Gastroesophageal sphincter (tissue), 4 donors: ENCODE results near the gene ST8SIA5. TPM values are rescaled to one million over a fixed set of nuclear protein-coding genes. Genes with fewer than 3 reads are reported as not detected.

Experiments
- ATAC-seq: fragments of 150-250 bp; one replicate; pipeline ENCODE4 v1.9.1; 2016; ENCODE audit warnings: mild to moderate bottlenecking, moderate library complexity
- H3K27ac ChIP-seq, 4 donors: fragments of 200-600 bp; sonication (generic) in 3 of 4; 1 replicate in 3 of 4; 2 replicates in 1 of 4; pipeline ENCODE4 v1.5.1; 2016 to 2019
- H3K27me3 ChIP-seq: fragments of 200-600 bp; sonication (generic); one replicate; pipeline ENCODE4 v1.5.1; 2019
- H3K36me3 ChIP-seq, 2 donors: fragments of 200-600 bp; sonication (generic); one replicate each; pipeline ENCODE4 v1.5.1; 2019; ENCODE audit warnings: control low read depth in 1 of 2
- H3K4me1 ChIP-seq, 3 donors: fragments of 200-600 bp; sonication (generic); 1 replicate in 2 of 3; 2 replicates in 1 of 3; pipeline ENCODE4 v1.5.1; 2016 to 2019; ENCODE audit warnings: control low read depth in 2 of 3
- H3K4me3 ChIP-seq, 2 donors: fragments of 200-600 bp; sonication (generic); one replicate each; pipeline ENCODE4 v1.5.1; 2019; ENCODE audit warnings: mild to moderate bottlenecking in 1 of 2, moderate library complexity in 1 of 2
- H3K9me3 ChIP-seq, 3 donors: fragments of 200-600 bp; sonication (generic); one replicate each; pipeline ENCODE4 v1.5.1; 2017 to 2019; ENCODE audit warnings: control low read depth in 2 of 3
- EP300 ChIP-seq: sonication (generic); formaldehyde crosslinking; IDR thresholded peaks from one replicate; pipeline ENCODE4 v1.6.1; 2017; ENCODE audit warnings: antibody characterized with exemption, mild to moderate bottlenecking
- POLR2A ChIP-seq, 2 donors: fragments of 450-650 bp; IDR thresholded peaks; one replicate each; pipeline ENCODE4 v1.6.1; 2017; ENCODE audit warnings: antibody characterized with exemption in 2 of 2, mild to moderate bottlenecking in 2 of 2, moderate library complexity in 1 of 2
- POLR2AphosphoS5 ChIP-seq: sonication (generic); formaldehyde crosslinking; IDR thresholded peaks from one replicate; pipeline ENCODE4 v1.6.1; 2017; ENCODE audit warnings: antibody characterized with exemption
- WGBS, 2 donors: methylation state at CpG; one replicate each; pipeline ENCODE4 v1.1.5; 2018; ENCODE audit warnings: low coverage in 1 of 2; 5-methylcytosine and 5-hydroxymethylcytosine counted together
- total RNA-seq, 4 donors: library from RNA; depleted of rRNA; stranded (reverse); fragments of >200 nt; gene quantifications; one replicate each; pipeline ENCODE4 v1.1.0, GENCODE V29; 2016
- TF ChIP-seq, protein P1 (sequence below), 4 experiments: fragments of 200-600 bp in 2 of 4; fragments of 450-650 bp in 2 of 4; sonication (generic) in 1 of 4; IDR thresholded peaks; one replicate each; pipeline ENCODE4 v1.5.1; 2017 to 2019; ENCODE audit warnings: antibody characterized with exemption in 4 of 4, mild to moderate bottlenecking in 2 of 4, moderate library complexity in 2 of 4

Gene ST8SIA5
- total RNA-seq, 4 donors from 2014 or later: 0.08 to 0.27 TPM; not detected in 2

DNA sequence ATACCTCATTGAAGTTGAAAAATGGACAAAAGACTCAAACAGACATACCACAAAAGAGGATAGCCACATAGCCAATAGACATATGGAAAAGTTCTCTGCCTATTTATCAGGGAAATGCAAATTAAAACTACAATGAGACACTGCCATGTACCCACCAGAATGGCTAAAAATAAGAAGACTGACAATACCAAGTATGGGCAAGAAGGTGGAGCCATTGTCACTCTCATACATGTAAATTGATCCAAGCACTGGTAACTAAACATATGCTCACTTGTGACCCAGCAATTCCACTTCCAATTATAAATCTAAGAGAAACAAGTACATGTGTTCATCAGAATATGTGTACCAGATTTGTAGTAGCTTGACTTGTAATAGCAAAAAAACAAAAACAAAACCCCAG lies 104.5 kb downstream of the ST8SIA5 start:
- no peaks in the 10 kb centered on the region for H3K9me3 ChIP-seq
- H3K4me1 ChIP-seq: no peaks in the 10 kb centered on the region
- no peaks in the 10 kb centered on the region for H3K36me3 ChIP-seq
- peaks cover 4% of the 10 kb centered on the region for H3K27me3 ChIP-seq
- H3K27ac ChIP-seq: no peak overlapping the region
- TF ChIP-seq EP300 (no peak), POLR2A (IDR thresholded peaks at IDR 0.05) (no peak), POLR2AphosphoS5 (no peak)
- TF ChIP-seq, protein P1, sequence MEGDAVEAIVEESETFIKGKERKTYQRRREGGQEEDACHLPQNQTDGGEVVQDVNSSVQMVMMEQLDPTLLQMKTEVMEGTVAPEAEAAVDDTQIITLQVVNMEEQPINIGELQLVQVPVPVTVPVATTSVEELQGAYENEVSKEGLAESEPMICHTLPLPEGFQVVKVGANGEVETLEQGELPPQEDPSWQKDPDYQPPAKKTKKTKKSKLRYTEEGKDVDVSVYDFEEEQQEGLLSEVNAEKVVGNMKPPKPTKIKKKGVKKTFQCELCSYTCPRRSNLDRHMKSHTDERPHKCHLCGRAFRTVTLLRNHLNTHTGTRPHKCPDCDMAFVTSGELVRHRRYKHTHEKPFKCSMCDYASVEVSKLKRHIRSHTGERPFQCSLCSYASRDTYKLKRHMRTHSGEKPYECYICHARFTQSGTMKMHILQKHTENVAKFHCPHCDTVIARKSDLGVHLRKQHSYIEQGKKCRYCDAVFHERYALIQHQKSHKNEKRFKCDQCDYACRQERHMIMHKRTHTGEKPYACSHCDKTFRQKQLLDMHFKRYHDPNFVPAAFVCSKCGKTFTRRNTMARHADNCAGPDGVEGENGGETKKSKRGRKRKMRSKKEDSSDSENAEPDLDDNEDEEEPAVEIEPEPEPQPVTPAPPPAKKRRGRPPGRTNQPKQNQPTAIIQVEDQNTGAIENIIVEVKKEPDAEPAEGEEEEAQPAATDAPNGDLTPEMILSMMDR (IDR thresholded peaks at IDR 0.05): no peak
- H3K4me3 ChIP-seq: no peak overlapping the region
- no peak for ATAC-seq

- WGBS, 2 donors: 71 to 77% methylated on average over 4 of the region's 4 CpGs
- peaks cover 4% of the 10 kb centered on the region for H3K27me3 ChIP-seq
- H3K27ac ChIP-seq: no peak overlapping the region
- no peak for ATAC-seq
- H3K4me3 ChIP-seq: no peak overlapping the region
- no peaks in the 10 kb centered on the region for H3K4me1 ChIP-seq
- no peaks in the 10 kb centered on the region for H3K36me3 ChIP-seq
- H3K9me3 ChIP-seq: no peaks in the 10 kb centered on the region
- TF ChIP-seq, protein P1 (IDR thresholded peaks at IDR 0.05): no peak
- no peak for TF ChIP-seq EP300
Measured at GRCh38 chr18:46650681-46651080, 106.2 kb downstream of the ST8SIA5 start.

GRCh38 chr18:46649071-46649862 lies 107.6 kb downstream of the ST8SIA5 start:
- Histone ChIP-seq H3K27ac (no peak overlapping the region), H3K4me3 (no peak overlapping the region), H3K36me3 (no peaks in the 10 kb centered on the region), H3K4me1 (no peaks in the 10 kb centered on the region), H3K9me3 (no peaks in the 10 kb centered on the region), H3K27me3 (peaks cover 4% of the 10 kb centered on the region)
- no peak for ATAC-seq
- 74 to 83% methylated on average over 2 to 10 of the region's 12 CpGs for WGBS, 2 donors
- TF ChIP-seq POLR2A (IDR thresholded peaks at IDR 0.05) (no peak), POLR2AphosphoS5 (no peak), EP300 (no peak)
- TF ChIP-seq, protein P1 (IDR thresholded peaks at IDR 0.05): no peak

DNA sequence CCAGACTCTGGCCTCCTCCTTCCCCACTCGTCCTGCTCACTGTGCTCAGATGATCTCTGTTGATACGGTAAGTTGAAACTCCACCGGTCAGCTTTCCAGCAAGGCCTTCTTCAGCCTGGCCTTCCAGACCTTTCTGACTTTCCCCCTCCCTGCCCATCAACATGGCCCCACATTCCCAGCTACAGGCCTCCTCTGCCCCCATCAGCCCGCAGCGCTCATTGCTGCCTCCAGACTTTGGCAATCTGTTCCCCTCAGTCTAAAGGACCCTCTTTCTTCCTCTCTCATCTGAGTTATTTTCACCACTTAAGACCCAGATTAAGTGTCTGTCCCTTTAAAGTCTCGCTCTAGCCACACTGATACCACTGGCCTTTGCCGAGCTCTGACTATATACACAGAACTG lies 110.4 kb downstream of the ST8SIA5 start:
- Histone ChIP-seq H3K9me3 (no peaks in the 10 kb centered on the region), H3K4me1 (no peaks in the 10 kb centered on the region), H3K36me3 (no peaks in the 10 kb centered on the region), H3K27ac (no peak overlapping the region), H3K27me3 (peaks cover 10% of the 10 kb centered on the region), H3K4me3 (no peak overlapping the region)
- 69 to 95% methylated on average over 4 to 7 of the region's 7 CpGs for WGBS, 2 donors
- no peak for ATAC-seq
- no peak for TF ChIP-seq POLR2A (IDR thresholded peaks at IDR 0.05)
- TF ChIP-seq POLR2AphosphoS5: no peak
- TF ChIP-seq, protein P1 (IDR thresholded peaks at IDR 0.05): no peak
- TF ChIP-seq EP300: no peak

GRCh38 chr18:46642561-46642960 lies 114.3 kb downstream of the ST8SIA5 start:
- TF ChIP-seq POLR2A (IDR thresholded peaks at IDR 0.05) (no peak), POLR2AphosphoS5 (no peak), EP300 (no peak)
- TF ChIP-seq, protein P1 (IDR thresholded peaks at IDR 0.05): no peak
- Histone ChIP-seq H3K4me1 (no peaks in the 10 kb centered on the region), H3K27me3 (peaks cover 10% of the 10 kb centered on the region), H3K36me3 (no peaks in the 10 kb centered on the region), H3K27ac (no peak overlapping the region), H3K9me3 (no peaks in the 10 kb centered on the region), H3K4me3 (no peak overlapping the region)
- WGBS, 2 donors: 80% methylated on average over 1 of the region's 5 CpGs; no CpG with 5 or more reads in 1 of the 2 donors
- no peak for ATAC-seq
